Osteocyte (in vitro differentiated cells): ENCODE measurements around the gene ALG3. TPM values are rescaled to one million over a fixed set of nuclear protein-coding genes. Genes with fewer than 3 reads are reported as not detected.
A peak's percentile ranks its signal among the peaks of the same experiment; 100 is the strongest.

Experiments
- DNase-seq: peaks from one replicate; pipeline ENCODE4 v3.0.0; 2021; ENCODE audit warnings: mixed read lengths; ENCODE audit not compliant: unreplicated experiment; ENCODE audit errors: extremely low spot score
- H3K27ac Mint-ChIP-seq: one replicate; pipeline ENCODE4 v1.8.0; 2021; ENCODE audit warnings: mild to moderate bottlenecking, mixed read lengths; ENCODE audit not compliant: unreplicated experiment
- H3K27me3 Mint-ChIP-seq: one replicate; pipeline ENCODE4 v1.8.0; 2021; ENCODE audit warnings: mixed read lengths; ENCODE audit not compliant: unreplicated experiment
- H3K36me3 Mint-ChIP-seq: one replicate; pipeline ENCODE4 v1.8.0; 2021; ENCODE audit warnings: mixed read lengths; ENCODE audit not compliant: unreplicated experiment
- H3K4me1 Mint-ChIP-seq: one replicate; pipeline ENCODE4 v1.8.0; 2021; ENCODE audit warnings: mixed read lengths; ENCODE audit not compliant: unreplicated experiment
- H3K4me3 Mint-ChIP-seq: one replicate; pipeline ENCODE4 v1.8.0; 2021; ENCODE audit warnings: mild to moderate bottlenecking, moderate library complexity, mixed read lengths; ENCODE audit not compliant: unreplicated experiment
- H3K9me3 Mint-ChIP-seq: one replicate; pipeline ENCODE4 v1.8.0; 2021; ENCODE audit warnings: mixed read lengths; ENCODE audit not compliant: unreplicated experiment
- long read RNA-seq: library from polyadenylated mRNA; unstranded; transcript quantifications from one replicate; pipeline ENCODE4 v2.0.0, GENCODE V29; 2021
- total RNA-seq: library from RNA; stranded (reverse); gene quantifications from 2 replicates; pipeline ENCODE4 v1.2.1, GENCODE V29; 2021
- TF ChIP-seq, protein P1 (sequence below): fragments of 200-600 bp; sonication (generic); IDR thresholded peaks from 2 replicates; pipeline ENCODE4 v1.5.0; 2021; ENCODE audit warnings: antibody characterized with exemption, mild to moderate bottlenecking, moderate library complexity

Gene ALG3
- 38.2 and 40.7 TPM in 2 replicates for total RNA-seq
- long read RNA-seq, transcript ALG3-201 (9 exons, 1,528 nt) = major isoform, 26 of 45 reads
- long read RNA-seq, partial matches to known transcripts = 1 of 45 reads
- long read RNA-seq, other reads (novel, unspliced or antisense) = 16 of 45 reads

DNA sequence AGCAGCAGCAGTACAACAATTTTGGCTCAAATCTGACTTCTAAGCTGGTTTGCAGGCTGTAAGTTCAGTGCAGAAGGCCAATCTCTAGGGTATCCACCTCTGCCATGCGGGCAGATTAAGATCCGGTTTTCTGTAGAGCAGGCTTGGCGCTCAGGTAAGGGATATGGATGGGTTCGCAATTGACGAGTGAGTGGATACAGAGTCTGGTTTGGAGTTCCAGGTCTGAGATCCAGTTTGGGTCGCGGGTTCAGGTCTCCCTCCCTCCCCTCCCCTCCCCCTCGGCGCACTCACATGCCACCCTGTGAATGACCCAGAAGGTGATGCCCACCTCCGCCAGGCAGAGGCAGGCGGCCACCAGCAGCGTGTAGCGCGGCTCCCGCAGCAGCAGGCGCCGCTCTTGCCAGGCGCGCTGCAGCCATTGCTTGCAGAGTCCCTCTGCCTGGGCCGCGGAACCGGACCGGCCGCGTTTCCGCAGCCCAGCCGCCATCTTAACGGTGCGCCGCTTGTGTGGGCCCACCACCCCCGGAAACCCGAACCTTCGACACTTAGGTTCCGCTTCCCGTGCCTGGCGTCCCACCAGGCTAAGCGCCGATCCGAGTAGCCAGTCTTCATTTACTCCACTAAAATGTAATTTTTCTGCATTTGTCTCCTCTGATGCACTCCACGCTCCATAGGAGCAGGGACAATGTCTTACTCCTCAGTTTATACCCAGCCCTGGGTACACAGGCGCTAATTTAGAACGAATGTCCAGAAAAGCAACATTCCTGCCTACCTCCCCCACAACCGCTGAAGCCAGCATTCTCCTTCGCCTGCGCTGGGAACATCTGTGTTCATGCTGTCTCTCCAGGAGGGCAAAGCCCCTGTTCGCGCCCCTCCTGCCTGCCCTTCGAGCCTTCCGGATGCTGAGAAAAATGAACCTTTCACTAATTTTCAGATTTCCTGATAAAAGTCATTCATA lies at the start of gene ALG3:
TSS of gene ALG3 (minus strand) at position 509 of the 958 bp plus-strand sequence. CDS start at position 487, 22 bp downstream.
- no peaks in the 10 kb centered on the region for H3K9me3 Mint-ChIP-seq
- TF ChIP-seq, protein P1, sequence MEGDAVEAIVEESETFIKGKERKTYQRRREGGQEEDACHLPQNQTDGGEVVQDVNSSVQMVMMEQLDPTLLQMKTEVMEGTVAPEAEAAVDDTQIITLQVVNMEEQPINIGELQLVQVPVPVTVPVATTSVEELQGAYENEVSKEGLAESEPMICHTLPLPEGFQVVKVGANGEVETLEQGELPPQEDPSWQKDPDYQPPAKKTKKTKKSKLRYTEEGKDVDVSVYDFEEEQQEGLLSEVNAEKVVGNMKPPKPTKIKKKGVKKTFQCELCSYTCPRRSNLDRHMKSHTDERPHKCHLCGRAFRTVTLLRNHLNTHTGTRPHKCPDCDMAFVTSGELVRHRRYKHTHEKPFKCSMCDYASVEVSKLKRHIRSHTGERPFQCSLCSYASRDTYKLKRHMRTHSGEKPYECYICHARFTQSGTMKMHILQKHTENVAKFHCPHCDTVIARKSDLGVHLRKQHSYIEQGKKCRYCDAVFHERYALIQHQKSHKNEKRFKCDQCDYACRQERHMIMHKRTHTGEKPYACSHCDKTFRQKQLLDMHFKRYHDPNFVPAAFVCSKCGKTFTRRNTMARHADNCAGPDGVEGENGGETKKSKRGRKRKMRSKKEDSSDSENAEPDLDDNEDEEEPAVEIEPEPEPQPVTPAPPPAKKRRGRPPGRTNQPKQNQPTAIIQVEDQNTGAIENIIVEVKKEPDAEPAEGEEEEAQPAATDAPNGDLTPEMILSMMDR = no peak

DNA sequence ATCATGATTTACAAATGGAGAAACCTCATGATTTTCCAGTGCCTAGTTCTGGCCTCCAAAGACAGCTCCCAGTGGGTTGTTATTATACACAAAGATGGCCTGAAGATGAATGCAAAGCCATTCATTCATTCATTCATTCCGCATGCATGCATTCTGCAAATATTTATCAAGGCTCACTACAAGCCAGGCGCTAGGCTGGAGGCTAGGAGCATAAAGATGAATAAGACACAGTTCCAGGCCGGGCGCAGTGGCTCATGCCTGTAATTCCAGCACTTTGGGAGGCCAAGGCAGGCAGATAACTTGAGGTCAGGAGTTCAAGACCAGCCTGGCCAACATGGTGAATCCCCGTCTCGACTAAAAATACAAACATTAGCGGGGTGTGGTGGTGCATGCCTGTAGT lies 47.9 kb upstream of the ALG3 start:
- Mint-ChIP-seq H3K9me3 (no peaks in the 10 kb centered on the region), H3K4me3 (no peak overlapping the region), H3K36me3 (peaks cover 10% of the 10 kb centered on the region), H3K27ac (no peak overlapping the region), H3K4me1 (peaks cover 16% of the 10 kb centered on the region), H3K27me3 (peaks cover 14% of the 10 kb centered on the region)
- TF ChIP-seq, protein P1 = no peak
- no peak for DNase-seq

More for the DNA sequence above, at the start of gene ALG3:
- peak; percentile 93 for DNase-seq
- H3K27ac Mint-ChIP-seq = peak within 1 kb of the TSS; percentile 93
- H3K27me3 Mint-ChIP-seq = no peaks in the 10 kb centered on the region
- peaks cover 7% of the 10 kb centered on the region for H3K4me1 Mint-ChIP-seq
- peak within 1 kb of the TSS; percentile 93 for H3K4me3 Mint-ChIP-seq
- H3K36me3 Mint-ChIP-seq = peaks cover 13% of the 10 kb centered on the region

DNA sequence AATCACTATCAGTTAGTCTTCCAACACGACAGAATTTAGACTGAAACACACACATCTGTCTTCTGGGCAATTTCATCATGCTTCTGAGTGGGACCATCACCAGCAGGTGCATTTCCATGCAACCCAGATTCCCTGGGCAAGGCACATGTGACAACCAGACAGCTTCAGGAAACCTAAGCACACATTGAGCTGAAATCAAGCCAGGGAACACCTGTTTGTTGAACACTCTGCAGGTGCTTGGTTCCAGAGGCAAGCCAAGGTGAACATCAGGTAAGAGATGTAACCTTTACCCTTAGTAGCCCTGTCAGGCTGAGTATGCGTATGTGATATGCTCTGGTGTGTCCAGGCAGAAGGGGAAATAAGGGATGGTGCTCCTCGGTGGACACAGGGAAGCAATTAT lies 47.0 kb upstream of the ALG3 start:
- H3K27me3 Mint-ChIP-seq = peaks cover 14% of the 10 kb centered on the region
- peaks cover 16% of the 10 kb centered on the region for H3K4me1 Mint-ChIP-seq
- TF ChIP-seq, protein P1 = no peak
- H3K4me3 Mint-ChIP-seq = no peak overlapping the region
- H3K9me3 Mint-ChIP-seq = no peaks in the 10 kb centered on the region
- peaks cover 3% of the 10 kb centered on the region for H3K36me3 Mint-ChIP-seq
- no peak overlapping the region for H3K27ac Mint-ChIP-seq
- DNase-seq = no peak

DNA sequence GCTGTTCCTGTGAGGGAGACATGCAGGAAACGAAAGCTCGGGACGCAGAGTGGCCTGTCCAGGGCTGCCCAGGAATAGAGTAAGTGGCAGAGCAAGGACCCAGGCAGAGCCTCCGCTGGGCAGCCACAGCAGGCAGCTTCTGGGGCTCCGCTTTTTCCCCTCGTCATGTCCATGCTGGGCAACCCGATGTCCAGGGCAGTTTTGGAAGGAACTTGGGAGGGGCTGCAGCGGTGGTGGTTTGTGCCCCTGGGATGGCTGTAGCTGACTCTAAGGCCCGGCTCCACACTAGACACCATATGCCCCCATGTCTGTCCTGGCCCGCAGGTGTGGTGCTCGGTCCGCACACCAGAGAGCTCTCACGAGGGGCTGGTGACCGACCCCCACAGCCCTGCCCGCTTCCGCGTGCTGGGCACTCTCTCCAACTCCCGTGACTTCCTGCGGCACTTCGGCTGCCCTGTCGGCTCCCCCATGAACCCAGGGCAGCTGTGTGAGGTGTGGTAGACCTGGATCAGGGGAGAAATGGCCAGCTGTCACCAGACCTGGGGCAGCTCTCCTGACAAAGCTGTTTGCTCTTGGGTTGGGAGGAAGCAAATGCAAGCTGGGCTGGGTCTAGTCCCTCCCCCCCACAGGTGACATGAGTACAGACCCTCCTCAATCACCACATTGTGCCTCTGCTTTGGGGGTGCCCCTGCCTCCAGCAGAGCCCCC lies 43.1 kb upstream of the ALG3 start:
- H3K36me3 Mint-ChIP-seq = no peaks in the 10 kb centered on the region
- no peak for DNase-seq
- no peak overlapping the region for H3K27ac Mint-ChIP-seq
- no peaks in the 10 kb centered on the region for H3K4me1 Mint-ChIP-seq
- H3K9me3 Mint-ChIP-seq = no peaks in the 10 kb centered on the region
- peaks cover 23% of the 10 kb centered on the region for H3K27me3 Mint-ChIP-seq
- TF ChIP-seq, protein P1 = no peak
- H3K4me3 Mint-ChIP-seq = no peak overlapping the region
